SK-N-SH (cell line): ENCODE measurements around the gene CA12. TPM values are rescaled to one million over a fixed set of nuclear protein-coding genes. Genes with fewer than 3 reads are reported as not detected.

Experiments used
- CTCF ChIA-PET: fragments of 300-600, 350-600 bp; formaldehyde crosslinking; extraction: SDS; loops from one replicate; lab custom pipeline; 2021; lab: Yijun Ruan, JAX
- POLR2A ChIA-PET: fragments of 350-600 bp; sonication (Branson Sonifier 250); formaldehyde crosslinking; extraction: SDS; loops from one replicate; lab custom pipeline; 2020; ENCODE audit warnings: antibody characterized with exemption, inconsistent platforms; lab: Yijun Ruan, JAX
- DNase-seq: peaks from one replicate; pipeline ENCODE4 v3.0.0; 2012
- H2AFZ ChIP-seq: fragments of 200-600 bp; sonication (generic); 2 replicates; pipeline ENCODE4 v1.8.1; 2016; ENCODE audit warnings: antibody characterized with exemption, mild to moderate bottlenecking, low read depth
- H3F3A ChIP-seq: fragments of 200-600 bp; sonication (generic); replicated peaks from 2 replicates; pipeline ENCODE3; 2016; ENCODE audit warnings: antibody characterized with exemption, mild to moderate bottlenecking; ENCODE audit not compliant: insufficient read depth
- H3K27ac ChIP-seq, 2 experiments: fragments of 200-500 bp in 1 of 2; fragments of 200-600 bp in 1 of 2; sonication (Bioruptor generic) in 1 of 2; sonication (generic), shearing (Covaris generic) in 1 of 2; 2 replicates each; pipeline versions ENCODE4 v1.5.1 to v1.6.1; 2014 to 2016; ENCODE audit warnings: low read depth in 2 of 2, inconsistent platforms in 1 of 2, low read length in 1 of 2, mild to moderate bottlenecking in 1 of 2, mixed read lengths in 1 of 2
- H3K27me3 ChIP-seq: fragments of 200-600 bp; sonication (generic), shearing (Covaris generic); 2 replicates; pipeline ENCODE4 v1.6.1; 2016; ENCODE audit warnings: mixed run types; ENCODE audit not compliant: insufficient read depth
- H3K36me3 ChIP-seq, 2 experiments: fragments of 200-500 bp in 1 of 2; fragments of 200-600 bp in 1 of 2; sonication (Bioruptor generic) in 1 of 2; sonication (generic) in 1 of 2; replicated peaks in 1 of 2; 2 replicates each; pipeline versions ENCODE3 to v1.5.1; 2014 to 2016; ENCODE audit warnings: low read length in 1 of 2, mild to moderate bottlenecking in 1 of 2; ENCODE audit not compliant: insufficient read depth in 2 of 2, control insufficient read depth in 1 of 2
- H3K4me1 ChIP-seq, 2 experiments: fragments of 200-500 bp in 1 of 2; fragments of 200-600 bp in 1 of 2; sonication (Bioruptor generic) in 1 of 2; sonication (generic), shearing (Covaris generic) in 1 of 2; 2 replicates each; pipeline versions ENCODE4 v1.5.1 to v1.6.1; 2014 to 2016; ENCODE audit warnings: low read depth in 1 of 2, low read length in 1 of 2, mixed run types in 1 of 2; ENCODE audit not compliant: insufficient read depth in 2 of 2, control insufficient read depth in 1 of 2
- H3K4me2 ChIP-seq: fragments of 200-600 bp; sonication (generic), shearing (Covaris generic); 2 replicates; pipeline ENCODE4 v1.6.1; 2017; ENCODE audit warnings: mixed run types
- H3K4me3 ChIP-seq, 2 experiments: fragments of 200-500 bp in 1 of 2; fragments of 200-600 bp in 1 of 2; sonication (Bioruptor generic) in 1 of 2; sonication (generic), shearing (Covaris generic) in 1 of 2; 2 replicates each; pipeline versions ENCODE4 v1.5.1 to v1.8.1; 2014 to 2016; ENCODE audit warnings: low read depth in 2 of 2, inconsistent platforms in 1 of 2, low read length in 1 of 2, mild to moderate bottlenecking in 1 of 2, mixed read lengths in 1 of 2, moderate library complexity in 1 of 2
- H3K79me2 ChIP-seq: fragments of 200-600 bp; sonication (generic); 2 replicates; pipeline ENCODE4 v1.8.1; 2017; ENCODE audit warnings: mild to moderate bottlenecking; ENCODE audit not compliant: insufficient read depth
- H3K9ac ChIP-seq: fragments of 200-600 bp; sonication (generic); 2 replicates; pipeline ENCODE4 v1.6.1; 2017; ENCODE audit warnings: mixed run types
- H3K9me2 ChIP-seq: fragments of 200-600 bp; sonication (generic); 2 replicates; pipeline ENCODE4 v1.6.1; 2017; ENCODE audit warnings: mixed run types
- H3K9me3 ChIP-seq: fragments of 200-600 bp; sonication (generic); 2 replicates; pipeline ENCODE4 v1.6.1; 2017; ENCODE audit warnings: mixed run types, mild to moderate bottlenecking, moderate library complexity
- H4K20me1 ChIP-seq: fragments of 200-600 bp; sonication (generic); 2 replicates; pipeline ENCODE4 v1.6.1; 2017; ENCODE audit warnings: mild to moderate bottlenecking, mixed run types; ENCODE audit not compliant: insufficient read depth
- ELF1 ChIP-seq: IDR thresholded peaks from 2 replicates; pipeline ENCODE4 v1.4.0; 2012
- EP300 ChIP-seq, 2 experiments: IDR thresholded peaks; 2 replicates each; pipeline versions ENCODE4 v1.4.0 to v1.6.1; 2012; ENCODE audit warnings: borderline replicate concordance in 1 of 2, low read depth in 1 of 2, low read length in 1 of 2
- FOXJ3 ChIP-seq: sonication (generic); formaldehyde crosslinking; IDR thresholded peaks from 2 replicates; pipeline ENCODE4 v1.5.1; 2020; ENCODE audit warnings: mild to moderate bottlenecking, missing genetic modification reagents
- GATA2 ChIP-seq: sonication (generic); formaldehyde crosslinking; IDR thresholded peaks from 2 replicates; pipeline ENCODE4 v1.5.0; 2020; ENCODE audit warnings: mild to moderate bottlenecking, missing genetic modification reagents
- MXI1 ChIP-seq: IDR thresholded peaks from 2 replicates; pipeline ENCODE4 v1.6.1; 2012; ENCODE audit warnings: mild to moderate bottlenecking, low read depth, low read length, improper control_type of control experiment
- NFIC ChIP-seq: IDR thresholded peaks from 2 replicates; pipeline ENCODE4 v1.4.0; 2012; ENCODE audit warnings: borderline replicate concordance
- RAD21 ChIP-seq: IDR thresholded peaks from 2 replicates; pipeline ENCODE4 v1.6.1; 2012; ENCODE audit warnings: mild to moderate bottlenecking, low read length
- RXRA ChIP-seq: IDR thresholded peaks from 2 replicates; pipeline ENCODE4 v1.4.0; 2012; ENCODE audit warnings: low read depth, mild to moderate bottlenecking, borderline replicate concordance
- SMC3 ChIP-seq: IDR thresholded peaks from 2 replicates; pipeline ENCODE4 v1.6.1; 2012; ENCODE audit warnings: low read depth, low read length, improper control_type of control experiment
- TAF1 ChIP-seq: IDR thresholded peaks from 2 replicates; pipeline ENCODE4 v1.6.1; 2012; ENCODE audit warnings: low read depth, mild to moderate bottlenecking, low read length, moderate library complexity, borderline replicate concordance
- WGBS: methylation state at CpG from one replicate; pipeline ENCODE4 v1.1.6; 2017; ENCODE audit warnings: low lambda C conversion rate; 5-methylcytosine and 5-hydroxymethylcytosine counted together
- polyA plus RNA-seq, 3 experiments: library from polyadenylated mRNA; depleted of rRNA; stranded (reverse); fragments of >200 nt; gene quantifications; 2 replicates each; pipeline ENCODE4 v1.2.3, GENCODE V29; 2012
- TF ChIP-seq, protein P1 (sequence below): IDR thresholded peaks from 2 replicates; pipeline ENCODE4 v1.4.0; 2012; ENCODE audit warnings: low read depth
- TF ChIP-seq, protein P2 (sequence below): IDR thresholded peaks from 2 replicates; pipeline ENCODE4; 2012

CA12 gene
- polyA plus RNA-seq, 1 of the 3 experiments (the other 2 are of a cell fraction) = 39.4 TPM

DNA sequence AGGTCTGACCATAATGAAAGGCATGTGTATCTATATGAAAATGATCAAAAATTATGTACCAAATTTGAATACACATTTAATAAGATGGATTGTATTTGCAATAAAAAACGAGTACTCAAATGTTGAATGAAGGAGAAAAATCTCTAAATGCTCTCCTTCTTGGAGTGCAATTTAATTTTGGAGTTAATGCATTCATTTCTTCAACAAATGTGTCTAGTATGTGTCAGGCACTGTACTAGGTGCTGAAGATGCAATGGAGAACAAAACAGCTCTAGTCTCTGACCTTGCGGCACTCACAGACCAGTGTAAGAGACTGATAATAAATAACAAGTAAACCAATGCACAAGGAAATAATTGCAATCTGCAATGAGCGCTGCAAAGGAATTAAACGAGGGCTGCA lies 28.8 kb downstream of the CA12 start:
- no peak overlapping the region for H2AFZ ChIP-seq
- ChIA-PET POLR2A (no interaction called here), CTCF (interaction anchor here (1.0 kb wide), 2 partner anchors 11 to 37 kb away, joined by 3 read pairs; no protein-coding TSS in a partner anchor)
- no peaks in the 10 kb centered on the region for H3K79me2 ChIP-seq
- no peaks in the 10 kb centered on the region for H3K36me3 ChIP-seq
- H3K9me2 ChIP-seq = no peaks in the 10 kb centered on the region
- H3F3A ChIP-seq = peaks cover 18% of the 10 kb centered on the region
- no peaks in the 10 kb centered on the region for H3K9me3 ChIP-seq
- no peak for DNase-seq
- H3K4me1 ChIP-seq = peaks cover 9 to 18% of the 10 kb centered on the region in 2 experiments
- no peaks in the 10 kb centered on the region for H4K20me1 ChIP-seq
- no peak overlapping the region for H3K9ac ChIP-seq
- H3K4me2 ChIP-seq = no peak overlapping the region
- 88% methylated on average over 4 of the region's 4 CpGs for WGBS
- H3K27ac ChIP-seq = no peak overlapping the region
- no peaks in the 10 kb centered on the region for H3K27me3 ChIP-seq
- no peak overlapping the region for H3K4me3 ChIP-seq
- TF ChIP-seq ELF1 (no peak), SMC3 (no peak), RXRA (no peak), GATA2 (CRISPR knock-in tag) (no peak), TAF1 (no peak), FOXJ3 (no peak), EP300 (IDR thresholded peaks at IDR 0.05; ENCODE audit: borderline replicate concordance in 1 of 2, low read depth in 1 of 2, low read length in 1 of 2) (no peak), MXI1 (no peak), RAD21 (no peak)
- TF ChIP-seq, protein P1, sequence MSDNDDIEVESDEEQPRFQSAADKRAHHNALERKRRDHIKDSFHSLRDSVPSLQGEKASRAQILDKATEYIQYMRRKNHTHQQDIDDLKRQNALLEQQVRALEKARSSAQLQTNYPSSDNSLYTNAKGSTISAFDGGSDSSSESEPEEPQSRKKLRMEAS = no peak
- TF ChIP-seq, protein P2, sequence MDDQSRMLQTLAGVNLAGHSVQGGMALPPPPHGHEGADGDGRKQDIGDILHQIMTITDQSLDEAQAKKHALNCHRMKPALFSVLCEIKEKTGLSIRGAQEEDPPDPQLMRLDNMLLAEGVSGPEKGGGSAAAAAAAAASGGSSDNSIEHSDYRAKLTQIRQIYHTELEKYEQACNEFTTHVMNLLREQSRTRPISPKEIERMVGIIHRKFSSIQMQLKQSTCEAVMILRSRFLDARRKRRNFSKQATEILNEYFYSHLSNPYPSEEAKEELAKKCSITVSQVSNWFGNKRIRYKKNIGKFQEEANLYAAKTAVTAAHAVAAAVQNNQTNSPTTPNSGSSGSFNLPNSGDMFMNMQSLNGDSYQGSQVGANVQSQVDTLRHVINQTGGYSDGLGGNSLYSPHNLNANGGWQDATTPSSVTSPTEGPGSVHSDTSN = no peak

- ChIA-PET CTCF (no interaction called here), POLR2A (no interaction called here)
- Histone ChIP-seq H3K36me3 (no peaks in the 10 kb centered on the region), H3K4me2 (no peak overlapping the region), H3K27ac (no peak overlapping the region), H3K9me3 (no peaks in the 10 kb centered on the region), H3K9me2 (no peaks in the 10 kb centered on the region), H3K4me1 (peaks cover 19 to 30% of the 10 kb centered on the region in 2 experiments), H3K4me3 (no peak overlapping the region), H3K9ac (no peak overlapping the region), H3K79me2 (no peaks in the 10 kb centered on the region; the same call in 1 of the 2 replicates), H2AFZ (no peak overlapping the region), H4K20me1 (no peaks in the 10 kb centered on the region), H3K27me3 (no peaks in the 10 kb centered on the region), H3F3A (peaks cover 11% of the 10 kb centered on the region)
- DNase-seq = no peak
- no peak for TF ChIP-seq EP300 (IDR thresholded peaks at IDR 0.05; ENCODE audit: borderline replicate concordance in 1 of 2, low read depth in 1 of 2, low read length in 1 of 2)
- TF ChIP-seq, protein P1 = no peak
- TF ChIP-seq RAD21 = no peak
- TF ChIP-seq NFIC = no peak
- TF ChIP-seq FOXJ3 = no peak
- WGBS = 98% methylated on average over 4 of the region's 4 CpGs
Measured at GRCh38 chr15:63351170-63351569, 30.5 kb downstream of the CA12 start.
